Activated CD8-positive, alpha-beta memory T cell treated with anti-CD3 and anti-CD28 coated beads, Interleukin-2, amount 50 U/mL, for 4 hours (primary cell): ENCODE measurements around the gene ITCH.
"Not testable (repeated sequence)": the region's sequence is repeated elsewhere in the genome, so short reads cannot be mapped to it uniquely, and the experiment has no call there.

Experiments
- DNase-seq: peaks from one replicate; pipeline ENCODE4 v3.0.0-alpha.2; 2020

The ITCH gene

GRCh38 chr20:34472246-34472925 lies 109.3 kb downstream of the ITCH start:
- no peak for DNase-seq

GRCh38 chr20:34473262-34473883 lies 110.3 kb downstream of the ITCH start:
- peak; percentile 29 for DNase-seq

GRCh38 chr20:34475979-34476736 lies 113.1 kb downstream of the ITCH start:
- DNase-seq = peak; percentile 41

- DNase-seq = no peak
Measured at GRCh38 chr20:34479627-34480026, 116.6 kb downstream of the ITCH start.

GRCh38 chr20:34482154-34482553 lies 119.1 kb downstream of the ITCH start:
- DNase-seq = not testable (repeated sequence)

GRCh38 chr20:34483585-34484220 lies 120.6 kb downstream of the ITCH start:
- DNase-seq = not testable (repeated sequence)

GRCh38 chr20:34485068-34485634 lies 122.1 kb downstream of the ITCH start:
- DNase-seq = no peak

GRCh38 chr20:34491226-34491931 lies 128.3 kb downstream of the ITCH start:
- DNase-seq = no peak

GRCh38 chr20:34491932-34492509 lies 128.9 kb downstream of the ITCH start:
- no peak for DNase-seq

- no peak for DNase-seq
Measured at GRCh38 chr20:34493646-34494045, 130.6 kb downstream of the ITCH start.

GRCh38 chr20:34495307-34495706 lies 132.2 kb downstream of the ITCH start:
- no peak for DNase-seq

GRCh38 chr20:34495916-34496315 lies 132.8 kb downstream of the ITCH start:
- DNase-seq = no peak

GRCh38 chr20:34497596-34497995 lies 134.5 kb downstream of the ITCH start:
- DNase-seq = not testable (repeated sequence)

- no peak for DNase-seq
Measured at GRCh38 chr20:34500823-34501222, 137.8 kb downstream of the ITCH start.

- DNase-seq = no peak
Measured at GRCh38 chr20:34506480-34506879, 143.4 kb downstream of the ITCH start.

GRCh38 chr20:34507702-34508413 lies 144.8 kb downstream of the ITCH start:
- no peak for DNase-seq

- no peak for DNase-seq
Measured at GRCh38 chr20:34510575-34510974, 147.5 kb downstream of the ITCH start.

GRCh38 chr20:34511891-34512265 lies 148.8 kb downstream of the ITCH start:
- no peak for DNase-seq

GRCh38 chr20:34512266-34512954 lies 149.3 kb downstream of the ITCH start:
- no peak for DNase-seq

GRCh38 chr20:34512955-34513419 lies 149.9 kb downstream of the ITCH start:
- no peak for DNase-seq

- not testable (repeated sequence) for DNase-seq
Measured at GRCh38 chr20:34514034-34514433, 151.0 kb downstream of the ITCH start.
